Stimulated activated naive CD8-positive, alpha-beta T cell treated with anti-CD3 and anti-CD28 coated beads, Interleukin-15, amount 100 ng/mL, for 72 hours (primary cell): ENCODE data around the gene STIP1.
"Not testable (repeated sequence)": the region's sequence is repeated elsewhere in the genome, so short reads cannot be mapped to it uniquely, and the experiment has no call there.

Experiments
- ATAC-seq: fragments of 150-1000 bp; cut with Tn5 transposase; 2 replicates; pipeline ENCODE4 v1.10.0; 2021; ENCODE audit warnings: mild to moderate bottlenecking, moderate library complexity
- DNase-seq, 2 donors: peaks; one replicate each; pipeline ENCODE4 v3.0.0; 2021 to 2022
- H3K27ac Mint-ChIP-seq, 2 donors: one replicate each; pipeline ENCODE4 v1.8.0; 2022; ENCODE audit warnings: mild to moderate bottlenecking in 2 of 2, mixed read lengths in 2 of 2, moderate library complexity in 2 of 2
- H3K27me3 Mint-ChIP-seq: one replicate; pipeline ENCODE4 v1.8.0; 2022; ENCODE audit warnings: mixed read lengths
- H3K4me1 Mint-ChIP-seq: one replicate; pipeline ENCODE4 v1.8.0; 2022; ENCODE audit warnings: mild to moderate bottlenecking, mixed read lengths
- H3K4me3 Mint-ChIP-seq, 2 donors: one replicate each; pipeline ENCODE4 v1.8.0; 2022; ENCODE audit warnings: mild to moderate bottlenecking in 2 of 2, mixed read lengths in 2 of 2, moderate library complexity in 1 of 2
- H3K9me3 Mint-ChIP-seq, 2 donors: one replicate each; pipeline ENCODE4 v1.8.0; 2022; ENCODE audit warnings: mixed read lengths in 2 of 2

Gene STIP1

DNA sequence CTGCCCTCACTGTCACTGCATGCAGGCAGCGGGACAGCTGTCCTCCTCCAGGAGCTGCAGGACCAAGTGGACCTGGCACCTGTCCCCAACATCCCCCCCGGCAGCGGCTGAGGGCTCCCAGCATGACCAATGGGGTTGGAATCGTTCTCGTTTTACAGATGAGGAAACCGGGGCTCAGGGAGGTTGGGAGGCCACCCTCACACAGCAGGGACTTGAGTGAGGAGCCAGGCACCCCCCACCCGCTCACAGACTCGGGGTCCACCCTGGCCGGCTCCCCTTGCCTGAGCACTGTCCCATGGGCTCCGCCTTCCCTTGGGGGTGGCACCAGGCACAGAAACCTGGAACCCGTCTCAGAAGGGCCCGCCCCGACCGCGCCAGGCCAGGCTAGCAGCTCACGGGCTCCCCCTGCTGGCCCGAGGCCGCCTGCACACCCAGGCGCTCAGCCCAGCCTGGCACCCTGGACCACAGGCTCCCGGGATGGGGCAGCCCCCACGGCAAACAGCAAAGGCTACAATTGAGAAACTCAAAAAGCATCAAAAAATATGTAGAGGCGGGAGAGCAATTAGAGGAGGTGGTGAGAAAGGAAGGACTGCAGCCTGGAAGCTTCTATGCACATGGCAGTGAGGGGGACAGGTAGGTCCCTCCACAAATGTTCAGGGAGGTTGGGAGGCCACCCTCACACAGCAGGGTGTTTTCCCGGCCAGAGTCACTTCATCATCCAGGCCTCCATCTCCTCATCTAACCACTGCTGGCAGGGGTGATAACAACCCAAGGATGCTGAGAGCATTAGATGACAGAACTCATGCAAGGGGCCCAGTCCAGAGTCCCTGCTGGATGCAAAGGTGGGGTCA, 32.9 kb upstream of the STIP1 start:
- peak; percentile 75 for DNase-seq

DNA sequence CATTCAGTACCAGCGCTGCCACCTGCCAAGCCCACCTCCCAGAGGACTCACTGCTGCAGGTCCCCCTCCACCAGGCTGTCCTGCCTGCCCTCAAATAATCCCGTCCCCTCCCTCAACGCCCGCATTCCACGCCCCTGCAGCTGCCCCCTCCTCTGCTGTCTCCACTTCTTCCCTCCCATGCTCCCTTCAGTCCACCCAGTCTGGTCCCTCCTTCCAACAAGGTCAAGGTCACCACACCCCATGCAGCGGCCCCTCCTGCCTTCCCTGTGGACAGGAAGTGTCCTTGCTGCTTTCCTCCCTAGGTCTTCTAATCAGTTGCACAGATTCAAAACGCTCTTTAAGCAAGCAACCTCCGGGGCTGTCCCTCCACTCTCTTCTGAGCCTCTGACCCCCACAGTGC, 32.2 kb upstream of the STIP1 start:
- Mint-ChIP-seq H3K27ac (no peak overlapping the region), H3K9me3 (no peaks in the 10 kb centered on the region), H3K4me1 (peaks cover 21% of the 10 kb centered on the region), H3K4me3 (no peak overlapping the region), H3K27me3 (no peaks in the 10 kb centered on the region)
- ATAC-seq = no peak
- DNase-seq = no peak

More for the DNA sequence above, 32.9 kb upstream of the STIP1 start:
- Mint-ChIP-seq H3K4me1 (peaks cover 26% of the 10 kb centered on the region), H3K27me3 (no peaks in the 10 kb centered on the region), H3K27ac (no peak overlapping the region), H3K9me3 (no peaks in the 10 kb centered on the region), H3K4me3 (no peak overlapping the region)
- peak; percentile 94 for ATAC-seq

DNA sequence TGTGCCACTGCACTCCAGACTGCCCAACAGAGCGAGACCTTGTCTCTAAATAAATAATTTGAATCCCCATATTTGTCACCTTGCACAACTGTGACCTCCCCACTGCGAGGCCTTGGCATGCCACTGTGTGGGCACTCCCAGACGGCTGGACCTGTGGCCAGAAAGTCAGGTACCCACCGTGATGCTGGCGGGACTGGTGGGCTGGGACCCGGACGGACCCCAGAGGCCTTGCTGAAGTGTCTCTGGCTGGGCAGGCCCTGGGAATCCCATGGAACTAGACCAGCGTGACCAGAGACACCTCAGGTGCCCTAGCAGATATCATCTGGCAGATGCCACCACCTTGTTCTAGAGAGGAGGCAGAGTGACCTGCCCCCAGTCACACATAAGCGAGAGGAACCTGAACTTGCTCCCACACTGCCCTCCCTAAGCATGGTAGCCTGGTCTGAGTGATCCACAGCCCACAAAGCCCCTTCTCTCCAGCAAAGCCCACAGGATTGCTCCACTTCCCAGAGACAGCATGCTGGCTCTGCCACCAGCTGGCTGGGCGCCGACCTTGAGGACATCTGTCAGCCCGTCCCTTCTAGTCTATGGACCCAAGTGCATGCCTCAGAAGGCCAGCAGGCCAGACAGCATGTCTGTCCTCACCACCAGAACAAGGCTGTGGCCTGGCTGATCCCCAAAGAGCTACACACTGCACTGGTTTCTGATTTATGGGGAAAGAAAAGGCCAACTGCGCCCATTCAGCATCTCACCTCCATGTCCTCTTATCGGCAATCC, 29.5 kb upstream of the STIP1 start:
- Mint-ChIP-seq H3K27ac (no peak overlapping the region), H3K4me3 (no peak overlapping the region), H3K9me3 (no peaks in the 10 kb centered on the region), H3K27me3 (no peaks in the 10 kb centered on the region), H3K4me1 (peaks cover 20% of the 10 kb centered on the region)
- ATAC-seq = no peak
- no peak for DNase-seq

DNA sequence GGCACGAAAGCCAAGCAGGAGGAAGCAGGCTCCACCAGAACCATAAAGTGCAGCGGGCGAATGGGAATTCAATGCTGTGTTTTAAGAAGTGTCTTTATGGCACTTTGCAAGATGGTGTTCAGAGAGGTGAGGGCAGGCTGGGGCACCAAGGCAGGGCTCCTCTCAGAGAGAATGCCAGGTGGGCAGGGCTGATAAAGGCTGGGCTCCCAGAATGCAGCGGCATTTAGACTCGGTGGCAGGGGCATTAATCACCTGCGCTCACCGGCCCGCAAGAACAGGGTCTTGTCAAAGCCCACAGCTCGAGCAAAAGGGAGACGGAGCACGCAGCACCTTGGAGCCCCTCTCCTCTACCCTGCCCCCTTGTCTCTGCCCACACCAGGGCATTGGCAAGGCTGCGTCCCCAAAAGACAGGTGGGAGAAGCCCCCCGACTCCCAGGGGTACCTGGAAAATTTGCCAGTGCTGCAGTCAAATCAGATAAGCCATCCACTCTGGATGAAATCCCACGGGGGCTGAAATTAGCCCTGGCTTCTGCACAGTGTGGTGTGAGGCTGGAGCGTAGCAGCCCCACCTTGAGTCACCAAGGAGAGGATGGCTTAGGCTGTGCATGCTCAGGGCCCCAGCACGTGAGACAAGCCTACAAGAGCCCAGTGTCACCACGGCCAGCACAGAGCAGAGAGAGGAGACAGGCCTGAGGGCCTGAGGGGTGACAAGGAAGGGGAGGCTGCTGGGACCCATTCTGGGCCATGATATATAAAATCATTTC, 28.2 kb upstream of the STIP1 start:
- Mint-ChIP-seq H3K4me3 (no peak overlapping the region), H3K27ac (peak overlapping the region in 1 of 2 donors; percentile 19), H3K4me1 (peaks cover 18% of the 10 kb centered on the region), H3K27me3 (no peaks in the 10 kb centered on the region), H3K9me3 (no peaks in the 10 kb centered on the region)
- no peak for DNase-seq
- ATAC-seq = no peak

DNA sequence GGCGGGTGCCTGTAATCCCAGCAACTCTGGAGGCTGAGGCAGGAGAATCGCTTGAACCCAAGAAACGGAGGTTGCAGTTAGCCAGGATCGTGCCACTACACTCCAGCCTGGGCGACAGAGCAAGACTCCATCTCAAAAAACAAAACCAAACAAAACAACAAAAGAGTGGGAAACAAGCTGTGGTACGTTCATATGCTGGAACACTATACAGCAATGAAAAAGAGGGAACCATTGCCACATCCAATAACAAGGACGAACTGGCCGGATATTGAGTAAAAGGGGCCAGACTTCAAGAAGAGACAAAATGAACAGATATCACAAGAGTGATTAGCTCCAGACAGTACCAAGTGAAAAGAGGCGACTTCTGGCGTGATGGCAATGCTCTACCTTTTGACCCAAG, 24.9 kb upstream of the STIP1 start:
- ATAC-seq = no peak

DNA sequence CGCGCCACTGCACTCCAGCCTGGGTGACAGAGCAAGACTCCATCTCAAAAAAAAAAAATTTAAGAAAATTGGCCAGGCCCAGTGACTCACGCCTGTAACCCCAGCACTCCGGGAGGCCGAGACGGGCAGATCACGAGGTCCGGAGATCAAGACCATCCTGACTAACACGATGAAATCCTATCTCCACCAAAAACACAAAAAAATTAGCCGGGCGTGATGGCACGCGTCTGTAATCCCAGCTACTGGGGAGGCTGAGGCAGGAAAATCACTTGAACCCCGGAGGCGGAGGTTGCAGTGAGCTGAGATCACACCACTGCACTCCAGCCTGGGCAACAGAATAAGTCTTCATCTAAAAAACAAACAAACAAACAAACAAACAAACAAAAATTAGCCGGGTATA, 23.2 kb upstream of the STIP1 start:
- H3K27ac Mint-ChIP-seq, H3K9me3 Mint-ChIP-seq, ATAC-seq, DNase-seq, H3K4me3 Mint-ChIP-seq, H3K27me3 Mint-ChIP-seq: not testable (repeated sequence)
- peaks cover 28% of the 10 kb centered on the region for H3K4me1 Mint-ChIP-seq

More for the DNA sequence above, 24.9 kb upstream of the STIP1 start:
- Mint-ChIP-seq H3K9me3 (no peaks in the 10 kb centered on the region), H3K27ac (no peak overlapping the region), H3K4me1 (peaks cover 16% of the 10 kb centered on the region), H3K4me3 (no peak overlapping the region), H3K27me3 (no peaks in the 10 kb centered on the region)
- no peak for DNase-seq

DNA sequence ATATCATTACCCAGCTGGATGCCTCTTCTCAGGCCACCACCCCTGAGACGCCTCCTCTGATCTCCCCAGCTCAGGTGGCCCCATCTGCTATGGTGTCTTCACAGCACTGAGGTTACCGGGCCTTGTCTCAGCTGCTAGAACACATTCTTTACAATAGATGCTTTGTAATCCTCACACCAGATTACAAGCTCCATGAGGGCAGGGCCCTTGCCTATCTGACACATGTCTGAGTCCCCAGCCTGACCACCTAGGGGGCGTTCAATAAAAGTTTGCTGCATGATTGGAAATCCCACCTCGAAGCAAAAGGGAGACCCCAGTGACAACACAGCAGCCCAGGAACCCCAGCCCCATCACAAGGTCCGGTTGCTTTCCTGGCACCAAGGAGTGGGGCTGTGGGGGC, 22.0 kb upstream of the STIP1 start:
- Mint-ChIP-seq H3K9me3 (no peaks in the 10 kb centered on the region), H3K27me3 (no peaks in the 10 kb centered on the region), H3K27ac (no peak overlapping the region), H3K4me1 (peaks cover 29% of the 10 kb centered on the region), H3K4me3 (peak overlapping the region in 1 of 2 donors; percentile 2)
- ATAC-seq = no peak
- no peak for DNase-seq

DNA sequence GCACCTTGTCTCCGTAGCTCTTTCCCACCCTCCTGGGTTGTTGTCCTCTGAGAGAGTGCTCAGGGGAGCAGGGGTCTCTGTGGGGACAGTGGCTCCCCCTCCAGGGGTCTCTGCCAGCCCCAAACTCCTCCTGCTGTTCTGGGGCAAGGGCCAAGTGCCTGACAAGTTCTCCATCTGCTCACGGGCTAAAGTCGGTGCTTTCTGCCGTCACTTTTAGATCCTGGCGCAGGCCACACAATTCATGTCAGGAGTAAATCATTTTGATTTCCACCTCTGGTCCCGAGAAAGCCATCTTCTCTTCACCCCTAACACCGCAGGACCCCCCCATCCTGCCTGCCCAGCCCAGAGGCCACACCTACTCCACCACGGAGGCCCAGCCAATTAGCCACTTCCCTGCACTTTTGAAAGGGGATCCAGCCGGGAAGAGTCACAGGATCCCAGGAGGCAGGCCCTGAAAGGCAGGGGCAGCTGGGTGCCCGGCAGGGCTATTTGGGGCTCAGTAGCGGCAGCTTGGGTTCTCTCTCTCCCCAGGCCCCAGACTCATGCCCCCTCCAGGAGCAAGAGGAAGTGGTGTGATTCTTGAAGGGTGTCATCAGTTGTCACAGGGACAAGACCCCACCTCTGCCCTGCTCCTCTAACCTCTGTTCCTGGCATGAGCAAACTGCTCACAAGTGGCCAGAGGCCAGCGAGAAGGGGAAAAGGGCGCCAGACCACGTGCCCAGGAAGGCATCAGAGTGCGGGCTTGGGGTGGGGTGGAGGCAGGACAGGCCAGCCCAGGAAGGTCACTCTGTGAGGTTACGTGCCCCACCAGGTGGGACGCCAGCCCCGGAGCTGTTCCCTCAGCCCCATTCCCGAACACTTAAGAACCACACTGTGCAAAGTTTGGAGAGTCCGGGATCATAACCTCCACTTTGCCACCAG, 21.3 kb upstream of the STIP1 start:
- Mint-ChIP-seq H3K27me3 (no peaks in the 10 kb centered on the region), H3K9me3 (no peaks in the 10 kb centered on the region), H3K27ac (peak overlapping the region in 1 of 2 donors; percentile 68), H3K4me1 (peaks cover 30% of the 10 kb centered on the region), H3K4me3 (peak overlapping the region; percentile 88 to 92)
- DNase-seq (no peak), ATAC-seq (no peak)

DNA sequence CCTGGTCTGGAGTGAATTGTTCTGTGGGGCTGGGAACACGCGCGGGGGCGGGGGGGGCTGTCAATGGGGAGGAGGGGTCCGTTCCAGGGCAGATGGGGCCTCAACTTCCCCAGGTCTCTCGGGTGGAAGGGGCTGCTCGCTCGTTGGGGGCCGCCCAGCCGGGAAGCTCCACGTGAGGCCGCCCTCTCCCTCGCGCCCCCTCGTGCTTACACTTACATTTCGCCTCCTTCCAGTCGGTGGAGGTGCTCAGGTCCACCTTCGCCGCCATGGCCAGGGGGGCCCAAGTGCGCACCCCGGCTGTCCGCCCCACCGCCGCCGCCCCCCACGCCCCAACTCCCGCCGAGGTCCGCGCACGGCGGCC, 20.5 kb upstream of the STIP1 start:
- peak; percentile 47 for ATAC-seq
- H3K9me3 Mint-ChIP-seq = no peaks in the 10 kb centered on the region
- H3K4me3 Mint-ChIP-seq = peak overlapping the region; percentile 88 to 92

DNA sequence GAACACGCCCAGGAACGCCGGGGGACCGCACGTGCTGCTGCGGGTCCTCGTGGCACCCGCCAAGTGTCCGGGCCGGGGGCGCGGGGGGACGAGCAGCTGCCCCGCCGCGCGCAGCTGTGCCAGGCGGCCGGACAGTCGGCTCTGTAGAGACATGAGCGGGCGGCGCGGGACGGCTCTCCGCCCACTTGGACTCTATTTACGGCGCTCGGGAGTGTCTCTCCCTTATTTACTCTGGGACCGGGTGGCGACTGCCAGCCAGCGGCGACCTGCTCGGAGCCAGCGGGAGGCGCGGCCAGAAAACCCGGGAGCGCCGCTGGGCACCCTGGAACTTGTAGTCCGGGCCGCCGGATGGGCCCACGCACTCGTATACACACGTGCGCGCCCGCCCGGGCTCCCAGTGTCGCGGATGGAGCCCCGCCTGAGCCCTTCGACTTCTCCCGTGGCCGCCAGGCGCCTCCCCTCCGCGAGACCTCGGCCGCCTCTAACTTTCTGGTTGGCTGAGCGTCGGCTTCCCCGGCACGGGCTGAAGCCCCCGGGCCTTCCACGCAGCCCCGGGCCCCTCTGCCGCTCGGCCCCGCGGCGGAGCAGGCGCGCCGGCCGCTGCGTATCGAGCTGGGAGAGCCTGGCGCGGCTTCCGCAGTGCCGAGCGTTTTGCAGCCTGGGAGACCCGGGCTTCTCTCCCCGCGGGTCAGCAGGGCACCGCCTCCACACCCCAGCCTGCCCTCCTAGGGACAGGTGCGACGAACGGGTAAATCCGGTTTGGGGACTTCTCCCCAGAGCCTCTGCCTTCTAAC, 19.9 kb upstream of the STIP1 start, which contains the start of gene MACROD1:
Gene MACROD1, minus strand, starts transcription at position 272 of the 794 bp plus-strand sequence. Its CDS starts 119 bp downstream, at position 153.
- DNase-seq (peak; percentile 76 to 81), ATAC-seq (peak; percentile 96)
- Mint-ChIP-seq H3K27ac (peak within 1 kb of the TSS; percentile 92 to 96), H3K4me1 (peaks cover 35% of the 10 kb centered on the region), H3K27me3 (no peaks in the 10 kb centered on the region), H3K4me3 (peak within 1 kb of the TSS; percentile 92 to 96), H3K9me3 (no peaks in the 10 kb centered on the region)

More for the DNA sequence above, 20.5 kb upstream of the STIP1 start:
- Mint-ChIP-seq H3K27me3 (no peaks in the 10 kb centered on the region), H3K4me1 (peaks cover 35% of the 10 kb centered on the region), H3K27ac (no peak overlapping the region)
- DNase-seq = peak in 1 of 2 donors; percentile 26

DNA sequence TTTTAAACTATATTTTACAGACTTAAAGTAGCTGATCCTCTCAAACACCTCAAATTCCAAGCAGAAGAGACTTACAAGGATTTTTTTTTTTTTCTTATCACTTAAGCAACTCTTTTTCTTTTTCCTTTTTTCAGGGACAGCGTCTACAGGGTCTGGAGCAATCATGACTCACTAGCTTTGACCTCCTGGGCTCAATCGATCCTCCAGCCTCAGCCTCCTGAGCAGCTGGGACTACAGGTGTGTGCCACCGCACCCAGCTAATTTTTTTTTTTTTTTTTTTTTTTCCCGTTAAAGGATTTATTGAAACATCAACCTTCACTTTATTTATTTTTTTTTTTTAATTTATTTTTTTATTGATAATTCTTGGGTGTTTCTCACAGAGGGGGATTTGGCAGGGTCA, 15.6 kb upstream of the STIP1 start:
- DNase-seq (no peak), ATAC-seq (no peak)
- Mint-ChIP-seq H3K27me3 (no peaks in the 10 kb centered on the region), H3K9me3 (peaks cover 0 to 8% of the 10 kb centered on the region in 2 donors), H3K4me3 (no peak overlapping the region), H3K4me1 (peaks cover 19% of the 10 kb centered on the region), H3K27ac (no peak overlapping the region)

DNA sequence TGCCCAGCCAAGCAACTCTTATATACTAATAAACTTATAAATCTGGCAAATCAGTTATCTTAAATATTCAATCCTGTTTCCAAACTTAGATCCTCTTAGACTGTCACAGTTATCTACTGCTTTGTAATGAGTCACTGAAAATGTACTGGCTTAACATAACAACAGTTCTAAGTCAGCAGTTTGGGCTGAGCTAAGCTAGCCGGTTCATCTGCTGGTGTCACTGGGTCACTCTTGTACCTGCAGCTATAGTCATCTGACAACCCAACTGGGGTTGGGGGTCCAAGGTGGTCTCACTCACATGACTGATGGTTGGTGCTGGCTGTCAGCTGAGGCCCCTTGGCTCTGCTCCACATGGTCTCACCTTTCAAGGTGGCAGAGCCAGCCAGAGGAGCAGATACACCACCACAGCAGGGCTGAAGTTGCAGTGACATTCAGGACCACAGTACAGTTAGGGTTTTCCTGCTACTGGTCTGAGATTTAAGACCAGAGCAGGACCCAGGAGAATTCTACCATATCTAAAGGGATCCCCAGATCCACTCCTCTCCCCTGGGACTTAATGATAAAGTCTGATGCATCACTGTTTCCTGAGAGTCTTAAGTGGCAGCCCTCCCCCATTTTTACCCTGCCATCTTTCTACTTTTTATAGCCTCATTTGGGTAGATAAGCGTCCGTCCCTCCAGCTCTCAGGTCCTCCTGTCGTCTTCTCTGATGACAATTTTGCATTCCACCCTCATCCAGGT, 12.2 kb upstream of the STIP1 start:
- DNase-seq (no peak), ATAC-seq (no peak)
- Mint-ChIP-seq H3K27me3 (no peaks in the 10 kb centered on the region), H3K27ac (no peak overlapping the region), H3K4me3 (no peak overlapping the region), H3K9me3 (peaks cover 0 to 8% of the 10 kb centered on the region in 2 donors), H3K4me1 (peaks cover 29% of the 10 kb centered on the region)

DNA sequence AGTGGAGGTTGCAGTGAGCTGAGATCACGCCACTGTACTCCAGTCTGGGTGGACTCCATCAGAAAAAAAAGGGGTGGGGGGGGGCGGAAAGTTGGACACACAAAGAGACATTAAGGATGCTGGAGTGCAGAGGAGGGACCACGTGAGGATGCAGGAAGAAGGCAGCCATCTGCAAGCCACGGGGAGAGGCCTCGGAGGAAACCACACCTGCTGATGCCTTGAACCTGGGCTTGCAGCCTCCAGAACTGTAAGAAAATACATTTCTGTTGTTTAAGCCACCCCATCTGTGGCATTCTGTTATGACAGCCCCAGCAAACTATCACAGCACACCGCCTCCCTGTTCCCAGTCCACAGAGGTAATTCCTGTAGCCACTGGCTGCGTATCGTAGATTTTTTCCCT, 9.2 kb upstream of the STIP1 start:
- ATAC-seq (no peak), DNase-seq (no peak)
- Mint-ChIP-seq H3K4me3 (no peak overlapping the region), H3K4me1 (peaks cover 37% of the 10 kb centered on the region), H3K9me3 (peaks cover 0 to 8% of the 10 kb centered on the region in 2 donors), H3K27ac (no peak overlapping the region), H3K27me3 (no peaks in the 10 kb centered on the region)
